CD4-positive, alpha-beta T cell treated with Interferon alpha-2 for 1 hour (primary cell): ENCODE measurements around the gene CEP131.

Source experiments
- DNase-seq, 2 donors: peaks; one replicate each; pipeline ENCODE4 v3.0.0-alpha.2; 2020 to 2022

The CEP131 gene

GRCh38 chr17:81182596-81182995 lies 40.2 kb downstream of the CEP131 start:
- DNase-seq: no peak

GRCh38 chr17:81181811-81182185 lies 41.0 kb downstream of the CEP131 start:
- DNase-seq: no peak

- no peak for DNase-seq
Measured at GRCh38 chr17:81180836-81181810, 41.6 kb downstream of the CEP131 start.

- no peak for DNase-seq
Measured at GRCh38 chr17:81179861-81180260, 42.9 kb downstream of the CEP131 start.

GRCh38 chr17:81179220-81179619 lies 43.5 kb downstream of the CEP131 start:
- no peak for DNase-seq

GRCh38 chr17:81178136-81179091 lies 44.4 kb downstream of the CEP131 start:
- no peak for DNase-seq

- no peak for DNase-seq
Measured at GRCh38 chr17:81176666-81177065, 46.1 kb downstream of the CEP131 start.

GRCh38 chr17:81173762-81174155 lies 49.0 kb downstream of the CEP131 start:
- DNase-seq: no peak

GRCh38 chr17:81173052-81173761 lies 49.6 kb downstream of the CEP131 start:
- DNase-seq: no peak

GRCh38 chr17:81171941-81172340 lies 50.8 kb downstream of the CEP131 start:
- no peak for DNase-seq

- no peak for DNase-seq
Measured at GRCh38 chr17:81170727-81171494, 51.9 kb downstream of the CEP131 start.

GRCh38 chr17:81169870-81170309 lies 52.9 kb downstream of the CEP131 start:
- DNase-seq: no peak

GRCh38 chr17:81167638-81168037 lies 55.1 kb downstream of the CEP131 start:
- DNase-seq: no peak

GRCh38 chr17:81167194-81167524 lies 55.6 kb downstream of the CEP131 start:
- DNase-seq: no peak

- DNase-seq: no peak
Measured at GRCh38 chr17:81166033-81166492, 56.7 kb downstream of the CEP131 start, which contains the start of gene AATK. Gene AATK (minus strand): TSS chr17:81166221. CDS start chr17:81165992, 229 bp downstream.

GRCh38 chr17:81165246-81166032 lies 57.3 kb downstream of the CEP131 start, which contains the start of gene PVALEF:
Gene PVALEF (plus strand): TSS chr17:81165507. CDS start chr17:81181227, 15,720 bp downstream.
- no peak for DNase-seq

- no peak for DNase-seq
Measured at GRCh38 chr17:81164371-81165245, 58.2 kb downstream of the CEP131 start.

GRCh38 chr17:81163703-81164370 lies 58.9 kb downstream of the CEP131 start:
- no peak for DNase-seq

GRCh38 chr17:81163051-81163695 lies 59.6 kb downstream of the CEP131 start:
- DNase-seq: no peak
